SK-N-SH treated with all-trans-retinoic acid at 6 μM for 48 hours (cell line): ENCODE results near the gene CES3.

Experiments used
- ATAC-seq: fragments of 200-7000 bp; cut with Tn5 transposase; 3 replicates; pipeline ENCODE4 v1.9.1; 2020; ENCODE audit warnings: mild to moderate bottlenecking, moderate library complexity
- ARNTL ChIP-seq: fragments of 450-650 bp; formaldehyde crosslinking; IDR thresholded peaks from 2 replicates; pipeline ENCODE4 v1.5.0; 2020; ENCODE audit warnings: low read depth, mild to moderate bottlenecking, moderate library complexity, borderline replicate concordance
- BACH2 ChIP-seq: fragments of 250-450 bp; sonication (Bioruptor Pico); IDR thresholded peaks from 2 replicates; pipeline ENCODE4 v1.9.0; 2021; ENCODE audit warnings: mild to moderate bottlenecking, borderline replicate concordance
- CREB5 ChIP-seq: fragments of 250-450 bp; sonication (Bioruptor Pico); IDR thresholded peaks from 2 replicates; pipeline ENCODE4 v1.5.1; 2020; ENCODE audit warnings: low read depth, mild to moderate bottlenecking, moderate library complexity
- CSDC2 ChIP-seq: fragments of 250-450 bp; sonication (Bioruptor Pico); IDR thresholded peaks from 2 replicates; pipeline ENCODE4 v1.5.0; 2020; ENCODE audit warnings: mild to moderate bottlenecking, moderate library complexity
- ESRRG ChIP-seq: fragments of 250-450 bp; sonication (Bioruptor Pico); IDR thresholded peaks from 2 replicates; pipeline ENCODE4 v1.6.1; 2021; ENCODE audit warnings: mild to moderate bottlenecking
- GLIS3 ChIP-seq: fragments of 250-450 bp; sonication (Bioruptor Pico); IDR thresholded peaks from 2 replicates; pipeline ENCODE4 v1.5.0; 2020; ENCODE audit warnings: mild to moderate bottlenecking, moderate library complexity
- OSR1 ChIP-seq: fragments of 250-450 bp; sonication (Bioruptor Pico); IDR thresholded peaks from 2 replicates; pipeline ENCODE4 v1.8.0; 2022; ENCODE audit warnings: moderate library complexity, mild to moderate bottlenecking, inconsistent platforms
- PATZ1 ChIP-seq: fragments of 250-450 bp; sonication (Bioruptor Pico); IDR thresholded peaks from 2 replicates; pipeline ENCODE4 v1.8.0; 2020; ENCODE audit warnings: mild to moderate bottlenecking, moderate library complexity, borderline replicate concordance
- POU6F1 ChIP-seq: fragments of 250-450 bp; sonication (Bioruptor Pico); IDR thresholded peaks from 2 replicates; pipeline ENCODE4 v1.8.0; 2021; ENCODE audit warnings: low read depth, mild to moderate bottlenecking, moderate library complexity, borderline replicate concordance
- PPARA ChIP-seq: fragments of 250-450 bp; sonication (Bioruptor Pico); IDR thresholded peaks from 2 replicates; pipeline ENCODE4 v1.5.0; 2020; ENCODE audit warnings: mild to moderate bottlenecking, borderline replicate concordance
- RARB ChIP-seq: fragments of 250-450 bp; sonication (Bioruptor Pico); IDR thresholded peaks from 2 replicates; pipeline ENCODE4 v1.8.0; 2021; ENCODE audit warnings: mild to moderate bottlenecking, moderate library complexity
- SNAI2 ChIP-seq: fragments of 250-450 bp; sonication (Bioruptor Pico); IDR thresholded peaks from 2 replicates; pipeline ENCODE4 v1.5.0; 2020; ENCODE audit warnings: mild to moderate bottlenecking, moderate library complexity
- TOX ChIP-seq: fragments of 250-450 bp; sonication (Bioruptor Pico); IDR thresholded peaks from 2 replicates; pipeline ENCODE4 v1.8.0; 2021; ENCODE audit warnings: mild to moderate bottlenecking, moderate library complexity, borderline replicate concordance
- TSHZ2 ChIP-seq: fragments of 250-450 bp; sonication (Bioruptor Pico); IDR thresholded peaks from 2 replicates; pipeline ENCODE4 v1.5.0; 2020; ENCODE audit warnings: mild to moderate bottlenecking, moderate library complexity
- ZC3H10 ChIP-seq: fragments of 250-450 bp; sonication (Bioruptor Pico); IDR thresholded peaks from 2 replicates; pipeline ENCODE4 v1.5.1; 2021; ENCODE audit warnings: mild to moderate bottlenecking, moderate library complexity
- ZFP30 ChIP-seq: fragments of 450-650 bp; formaldehyde crosslinking; IDR thresholded peaks from 2 replicates; pipeline ENCODE4 v1.5.0; 2022; ENCODE audit warnings: mild to moderate bottlenecking, moderate library complexity
- ZNF565 ChIP-seq: fragments of 450-650 bp; formaldehyde crosslinking; conservative IDR thresholded peaks from 2 replicates; pipeline ENCODE4 v1.5.0; 2020; ENCODE audit warnings: low read depth, mild to moderate bottlenecking, moderate library complexity
- ZNF70 ChIP-seq: fragments of 450-650 bp; formaldehyde crosslinking; IDR thresholded peaks from 2 replicates; pipeline ENCODE4 v1.5.0; 2020; ENCODE audit warnings: mild to moderate bottlenecking, moderate library complexity
- ZNF8 ChIP-seq: fragments of 450-650 bp; formaldehyde crosslinking; IDR thresholded peaks from 2 replicates; pipeline ENCODE4 v1.5.0; 2020; ENCODE audit warnings: mild to moderate bottlenecking, moderate library complexity
- TF ChIP-seq, protein P1 (sequence below): fragments of 250-450 bp; sonication (Bioruptor Pico); IDR thresholded peaks from 2 replicates; pipeline ENCODE4 v1.5.1; 2021; ENCODE audit warnings: mild to moderate bottlenecking, moderate library complexity

CES3 gene

DNA sequence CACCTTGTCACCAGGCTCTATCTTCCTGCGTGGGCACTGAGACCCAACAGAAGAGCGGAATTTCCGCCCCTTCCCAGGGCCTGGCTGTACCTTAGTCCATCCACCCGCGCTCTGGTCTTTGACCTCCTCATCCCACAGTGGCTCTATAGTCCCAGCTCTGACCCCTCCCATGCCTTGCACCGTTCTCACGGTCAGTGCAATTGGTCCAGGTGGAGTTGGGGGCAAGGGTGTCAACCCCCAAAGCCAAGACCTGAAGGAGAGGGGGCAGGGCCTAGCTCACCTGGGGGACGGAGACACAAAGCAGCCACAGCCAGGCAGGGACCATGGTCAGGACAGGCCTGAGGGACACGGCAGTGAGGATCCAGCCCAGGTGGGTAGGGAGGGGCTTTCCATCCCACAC, 43.3 kb upstream of the CES3 start:
- no peak for TF ChIP-seq CSDC2 (CRISPR knock-in tag)
- TF ChIP-seq ARNTL (CRISPR knock-in tag) = no peak
- no peak for TF ChIP-seq ESRRG (CRISPR knock-in tag)
- TF ChIP-seq TOX = no peak
- no peak for TF ChIP-seq POU6F1
- TF ChIP-seq ZNF565 (CRISPR knock-in tag) = no peak
- no peak for TF ChIP-seq ZNF70 (CRISPR knock-in tag)
- TF ChIP-seq SNAI2 (CRISPR knock-in tag) = no peak
- no peak for TF ChIP-seq PATZ1 (CRISPR knock-in tag)
- TF ChIP-seq OSR1 (CRISPR knock-in tag) = no peak
- TF ChIP-seq BACH2 (CRISPR knock-in tag) = no peak
- ATAC-seq = no peak

DNA sequence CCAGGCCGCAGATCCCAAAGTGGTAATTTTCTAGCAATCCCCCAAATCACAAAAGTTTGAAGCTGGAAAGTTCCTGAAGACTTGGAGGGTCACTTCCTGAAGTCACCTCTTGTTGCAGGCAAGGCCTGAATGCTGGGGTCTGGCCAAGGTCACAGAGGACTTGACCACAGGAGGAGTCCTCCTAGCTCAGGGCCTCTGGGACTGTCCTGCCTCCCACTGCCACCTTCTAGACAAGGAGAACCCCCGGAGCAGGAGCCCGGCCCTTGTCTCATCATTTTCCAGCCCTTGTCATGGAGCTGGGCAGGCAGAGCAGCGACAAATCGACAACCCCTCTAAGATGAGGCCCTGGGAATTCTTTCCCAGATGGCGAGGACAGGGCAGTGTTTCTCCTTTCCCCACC, 42.7 kb upstream of the CES3 start:
- no peak for ATAC-seq
- TF ChIP-seq RARB (no peak), PATZ1 (CRISPR knock-in tag) (no peak)
- TF ChIP-seq, all 23 proteins: peak for 0

GRCh38 chr16:66918803-66919568, 42.1 kb upstream of the CES3 start, which contains the start of gene CDH16:
Gene CDH16, minus strand, starts transcription at chr16:66918885. Its CDS starts 820 bp downstream, at chr16:66918065.
- TF ChIP-seq ZNF8 (CRISPR knock-in tag) = no peak
- no peak for TF ChIP-seq TOX
- no peak for TF ChIP-seq GLIS3
- TF ChIP-seq ARNTL (CRISPR knock-in tag) = no peak
- TF ChIP-seq ZNF565 (CRISPR knock-in tag) = no peak
- no peak for TF ChIP-seq ZC3H10 (CRISPR knock-in tag)
- no peak for TF ChIP-seq POU6F1
- TF ChIP-seq TSHZ2 (CRISPR knock-in tag) = no peak
- TF ChIP-seq RARB = no peak
- no peak for ATAC-seq

DNA sequence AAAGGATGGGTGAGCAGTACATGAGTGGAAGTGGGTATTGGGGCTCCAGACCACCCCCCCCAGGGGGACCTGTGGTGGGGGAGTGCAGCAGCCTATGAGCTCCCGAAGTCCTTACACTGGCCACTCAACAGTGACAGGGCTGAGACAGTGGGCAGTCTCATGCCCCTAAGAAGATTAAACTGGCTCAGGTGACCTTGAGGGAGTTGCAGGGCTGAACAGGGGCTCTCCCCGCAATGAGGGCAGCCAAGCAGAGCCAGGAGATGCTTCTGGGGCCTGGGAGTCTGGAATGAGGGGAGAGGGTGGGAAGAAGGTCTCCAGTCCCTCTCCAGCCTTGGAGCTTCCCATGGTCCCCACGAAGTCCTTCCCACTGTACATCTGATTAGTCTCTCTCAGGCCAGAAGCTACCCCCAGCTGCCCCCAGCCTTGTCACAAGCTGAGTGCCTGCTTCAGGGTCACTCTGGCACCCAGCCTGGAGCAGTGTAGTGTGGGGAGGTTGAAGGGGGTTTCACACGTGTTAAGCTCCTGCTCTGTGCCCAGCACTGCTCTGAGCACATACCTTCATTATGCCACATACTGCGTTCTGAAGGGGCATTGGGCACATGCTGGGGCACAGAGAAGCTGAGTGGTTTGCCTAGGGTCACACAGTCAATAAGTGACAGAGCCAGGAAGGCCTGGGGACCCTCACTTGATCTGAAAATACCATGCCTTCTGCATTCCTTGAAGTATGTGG, 41.3 kb upstream of the CES3 start:
- ATAC-seq = no peak; the same call in 2 of the 3 replicates
- no peak for TF ChIP-seq ZNF70 (CRISPR knock-in tag)
- no peak for TF ChIP-seq PPARA
- TF ChIP-seq SNAI2 (CRISPR knock-in tag) = no peak
- TF ChIP-seq ZNF8 (CRISPR knock-in tag) = no peak
- no peak for TF ChIP-seq ZFP30 (CRISPR knock-in tag)
- no peak for TF ChIP-seq TOX
- no peak for TF ChIP-seq CREB5 (CRISPR knock-in tag)
- TF ChIP-seq, protein P1, sequence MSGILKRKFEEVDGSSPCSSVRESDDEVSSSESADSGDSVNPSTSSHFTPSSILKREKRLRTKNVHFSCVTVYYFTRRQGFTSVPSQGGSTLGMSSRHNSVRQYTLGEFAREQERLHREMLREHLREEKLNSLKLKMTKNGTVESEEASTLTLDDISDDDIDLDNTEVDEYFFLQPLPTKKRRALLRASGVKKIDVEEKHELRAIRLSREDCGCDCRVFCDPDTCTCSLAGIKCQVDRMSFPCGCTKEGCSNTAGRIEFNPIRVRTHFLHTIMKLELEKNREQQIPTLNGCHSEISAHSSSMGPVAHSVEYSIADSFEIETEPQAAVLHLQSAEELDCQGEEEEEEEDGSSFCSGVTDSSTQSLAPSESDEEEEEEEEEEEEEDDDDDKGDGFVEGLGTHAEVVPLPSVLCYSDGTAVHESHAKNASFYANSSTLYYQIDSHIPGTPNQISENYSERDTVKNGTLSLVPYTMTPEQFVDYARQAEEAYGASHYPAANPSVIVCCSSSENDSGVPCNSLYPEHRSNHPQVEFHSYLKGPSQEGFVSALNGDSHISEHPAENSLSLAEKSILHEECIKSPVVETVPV (CRISPR knock-in tag) = no peak
- TF ChIP-seq ESRRG (CRISPR knock-in tag) = no peak
- no peak for TF ChIP-seq ZC3H10 (CRISPR knock-in tag)
